HG03521 (cell line): ENCODE measurements around the gene TSPAN4.

Experiments used
- ATAC-seq: cut with Tn5 transposase; IDR thresholded peaks from one replicate; pipeline ENCODE4 v1.9.1; 2021; ENCODE audit warnings: mild to moderate bottlenecking, moderate library complexity; ENCODE audit not compliant: unreplicated experiment

The TSPAN4 gene

GRCh38 chr11:883527-883926, 40.9 kb downstream of the TSPAN4 start:
- ATAC-seq = no peak

GRCh38 chr11:884578-885070, 42.0 kb downstream of the TSPAN4 start:
- ATAC-seq = no peak

GRCh38 chr11:886568-886967, 43.9 kb downstream of the TSPAN4 start:
- no peak for ATAC-seq

GRCh38 chr11:887589-887988, 44.9 kb downstream of the TSPAN4 start:
- ATAC-seq = no peak

- ATAC-seq = no peak
These were observed 45.9 kb downstream of the TSPAN4 start for GRCh38 chr11:888310-889212.

GRCh38 chr11:889257-889656, 46.6 kb downstream of the TSPAN4 start:
- no peak for ATAC-seq

GRCh38 chr11:889687-890475, 47.2 kb downstream of the TSPAN4 start:
- no peak for ATAC-seq

- ATAC-seq = no peak
These were observed 48.3 kb downstream of the TSPAN4 start for GRCh38 chr11:890794-891540.

GRCh38 chr11:893008-893654, 50.5 kb downstream of the TSPAN4 start:
- ATAC-seq = no peak

GRCh38 chr11:894575-895201, 52.0 kb downstream of the TSPAN4 start:
- no peak for ATAC-seq

- ATAC-seq = no peak
These were observed 52.9 kb downstream of the TSPAN4 start for GRCh38 chr11:895331-896110.

GRCh38 chr11:897253-898142, 54.8 kb downstream of the TSPAN4 start:
- no peak for ATAC-seq

- ATAC-seq = no peak
These were observed 55.5 kb downstream of the TSPAN4 start for GRCh38 chr11:898143-898511.

- no peak for ATAC-seq
These were observed 56.0 kb downstream of the TSPAN4 start for GRCh38 chr11:898540-899190.

- no peak for ATAC-seq
These were observed 57.1 kb downstream of the TSPAN4 start for GRCh38 chr11:899724-900123.

- no peak for ATAC-seq
These were observed 57.9 kb downstream of the TSPAN4 start for GRCh38 chr11:900545-900944.

GRCh38 chr11:901452-902061, 58.9 kb downstream of the TSPAN4 start:
- ATAC-seq = no peak

- ATAC-seq = no peak
These were observed 61.7 kb downstream of the TSPAN4 start for GRCh38 chr11:904380-904779.
